ENCODE results near the gene CPSF2. TPM values are rescaled to one million over a fixed set of nuclear protein-coding genes. Genes with fewer than 3 reads are reported as not detected.

The CPSF2 gene
- total RNA-seq, 1 donor from 2014 or later: 20.4 TPM

Other genes starting within 250 kb of the CPSF2 start
- 46.5 TPM for gene FBLN5, start 174.3 kb upstream of the CPSF2 start, total RNA-seq
- 41.9 TPM for gene TRIP11, start 81.9 kb upstream of the CPSF2 start, total RNA-seq
- 55.3 TPM for gene ATXN3, start 15.4 kb upstream of the CPSF2 start, total RNA-seq
- 131 TPM for gene NDUFB1, start 263 bp upstream of the CPSF2 start, total RNA-seq
- 0.49 TPM for gene SLC24A4, start 201.2 kb downstream of the CPSF2 start, total RNA-seq